Testis (tissue), 2 donors: Measurements from ENCODE around the gene TBL1X.

Source experiments
- CTCF ChIP-seq, 3 experiments: fragments of 450-650 bp in 2 of 3; fragments of 200-600 bp in 1 of 3; sonication (generic) in 1 of 3; IDR thresholded peaks; one replicate each; pipeline ENCODE4 v1.5.1; 2016 to 2019; ENCODE audit warnings: antibody characterized with exemption in 3 of 3, mild to moderate bottlenecking in 2 of 3, moderate library complexity in 1 of 3
- POLR2A ChIP-seq: fragments of 450-650 bp; IDR thresholded peaks from one replicate; pipeline ENCODE4 v1.6.1; 2017; ENCODE audit warnings: antibody characterized with exemption, mild to moderate bottlenecking, moderate library complexity

- TF ChIP-seq CTCF (IDR thresholded peaks at IDR 0.05) (no peak), POLR2A (no peak)
Observed at GRCh38 chrX:9757366-9757765, 292.5 kb downstream of the TBL1X start.
